Esophagus (tissue), 2 donors: ENCODE data around the gene CATSPER4. TPM values are rescaled to one million over a fixed set of nuclear protein-coding genes. Genes with fewer than 3 reads are reported as not detected.

Experiments
- H3K27ac ChIP-seq, 2 donors: one replicate each; pipeline ENCODE4 v1.5.1; 2013; ENCODE audit warnings: low read depth in 2 of 2, mild to moderate bottlenecking in 2 of 2, inconsistent platforms in 1 of 2, low read length in 1 of 2, moderate library complexity in 1 of 2
- H3K27me3 ChIP-seq, 2 donors: one replicate each; pipeline ENCODE4 v1.6.1; 2013; ENCODE audit warnings: low read length in 2 of 2, control low read depth in 1 of 2, mild to moderate bottlenecking in 1 of 2; ENCODE audit not compliant: insufficient read depth in 2 of 2, control insufficient read depth in 1 of 2
- H3K36me3 ChIP-seq, 2 donors: one replicate each; pipeline ENCODE4 v1.6.1; 2013; ENCODE audit warnings: low read length in 1 of 2; ENCODE audit not compliant: control insufficient read depth in 2 of 2, insufficient read depth in 2 of 2
- H3K4me1 ChIP-seq, 2 donors: one replicate each; pipeline ENCODE4 v1.6.1; 2013; ENCODE audit warnings: low read length in 1 of 2; ENCODE audit not compliant: control insufficient read depth in 2 of 2, insufficient read depth in 2 of 2
- H3K4me3 ChIP-seq, 2 donors: one replicate each; pipeline ENCODE4 v1.5.1; 2013; ENCODE audit warnings: low read length in 2 of 2, mild to moderate bottlenecking in 2 of 2, low read depth in 1 of 2, moderate library complexity in 1 of 2
- H3K9me3 ChIP-seq, 2 donors: one replicate each; pipeline ENCODE4 v1.6.1; 2013; ENCODE audit warnings: mild to moderate bottlenecking in 2 of 2, low read depth in 1 of 2, low read length in 1 of 2, moderate library complexity in 1 of 2; ENCODE audit not compliant: control insufficient read depth in 2 of 2, insufficient read depth in 1 of 2
- WGBS, 2 donors: extraction: QIAGEN DNeasy Blood & Tissue Kit; methylation state at CpG; one replicate each; pipeline ENCODE4 v1.1.7; 2013; 5-methylcytosine and 5-hydroxymethylcytosine counted together
- polyA plus RNA-seq, 2 donors: library from polyadenylated mRNA; stranded (reverse); fragments of 200-250 nt; gene quantifications; one replicate each; pipeline ENCODE4 v1.2.3, GENCODE V29; 2013
- donor health status: healthy with polysubstance abuse.
- donor health status: Bipolar disorder and iron deficiency.

CATSPER4 gene
- polyA plus RNA-seq, 2 donors = not detected

DNA sequence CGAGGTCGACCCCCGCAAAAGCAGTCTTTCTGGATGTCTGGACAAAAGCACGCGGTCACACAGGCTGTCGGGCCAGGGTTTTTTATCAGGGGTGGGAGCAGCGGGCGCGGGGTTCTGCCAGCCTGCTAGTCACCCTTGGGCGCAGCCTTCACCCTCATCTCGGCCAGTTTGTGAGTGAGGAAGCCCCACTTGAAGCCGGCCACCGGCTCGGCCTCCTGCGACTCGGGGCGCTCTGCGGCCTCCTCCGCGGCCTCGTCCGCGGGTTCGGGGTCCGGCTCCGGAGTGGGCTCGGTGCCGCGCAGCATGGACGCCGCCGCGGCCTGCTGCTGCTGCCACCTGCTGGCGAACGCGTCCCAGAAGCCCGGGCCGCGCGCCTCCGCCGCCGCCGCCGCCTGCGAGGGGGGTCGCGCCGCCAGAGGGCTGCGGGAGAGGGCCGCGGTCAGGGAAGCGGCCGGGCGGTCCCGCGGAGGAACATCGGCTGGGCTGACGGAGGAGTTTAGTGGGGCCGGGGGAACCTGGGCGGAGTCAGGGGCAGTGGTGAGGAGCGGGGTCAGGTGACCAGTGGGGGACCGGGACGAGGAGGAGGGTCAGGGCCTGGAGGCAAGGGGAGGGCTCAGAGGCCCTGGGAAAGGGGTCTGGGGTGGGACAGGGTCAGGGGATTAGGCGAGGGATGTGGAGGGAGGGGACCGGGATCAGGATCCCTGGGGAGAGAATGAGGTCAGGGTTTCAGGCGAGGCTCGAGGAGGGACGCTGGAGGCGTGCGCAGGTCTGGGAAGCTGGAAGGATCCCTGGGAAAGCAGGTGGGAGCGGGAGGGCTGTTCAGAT lies 26.2 kb upstream of the CATSPER4 start:
- WGBS, 2 donors = 10 to 11% methylated on average over 53 to 72 of the region's 72 CpGs
- H3K4me1 ChIP-seq = peaks cover 0 to 15% of the 10 kb centered on the region in 2 donors
- H3K36me3 ChIP-seq = no peaks in the 10 kb centered on the region
- no peaks in the 10 kb centered on the region for H3K9me3 ChIP-seq
- H3K27ac ChIP-seq = no peak overlapping the region
- no peaks in the 10 kb centered on the region for H3K27me3 ChIP-seq
- H3K4me3 ChIP-seq = peak overlapping the region; percentile 29 to 44

DNA sequence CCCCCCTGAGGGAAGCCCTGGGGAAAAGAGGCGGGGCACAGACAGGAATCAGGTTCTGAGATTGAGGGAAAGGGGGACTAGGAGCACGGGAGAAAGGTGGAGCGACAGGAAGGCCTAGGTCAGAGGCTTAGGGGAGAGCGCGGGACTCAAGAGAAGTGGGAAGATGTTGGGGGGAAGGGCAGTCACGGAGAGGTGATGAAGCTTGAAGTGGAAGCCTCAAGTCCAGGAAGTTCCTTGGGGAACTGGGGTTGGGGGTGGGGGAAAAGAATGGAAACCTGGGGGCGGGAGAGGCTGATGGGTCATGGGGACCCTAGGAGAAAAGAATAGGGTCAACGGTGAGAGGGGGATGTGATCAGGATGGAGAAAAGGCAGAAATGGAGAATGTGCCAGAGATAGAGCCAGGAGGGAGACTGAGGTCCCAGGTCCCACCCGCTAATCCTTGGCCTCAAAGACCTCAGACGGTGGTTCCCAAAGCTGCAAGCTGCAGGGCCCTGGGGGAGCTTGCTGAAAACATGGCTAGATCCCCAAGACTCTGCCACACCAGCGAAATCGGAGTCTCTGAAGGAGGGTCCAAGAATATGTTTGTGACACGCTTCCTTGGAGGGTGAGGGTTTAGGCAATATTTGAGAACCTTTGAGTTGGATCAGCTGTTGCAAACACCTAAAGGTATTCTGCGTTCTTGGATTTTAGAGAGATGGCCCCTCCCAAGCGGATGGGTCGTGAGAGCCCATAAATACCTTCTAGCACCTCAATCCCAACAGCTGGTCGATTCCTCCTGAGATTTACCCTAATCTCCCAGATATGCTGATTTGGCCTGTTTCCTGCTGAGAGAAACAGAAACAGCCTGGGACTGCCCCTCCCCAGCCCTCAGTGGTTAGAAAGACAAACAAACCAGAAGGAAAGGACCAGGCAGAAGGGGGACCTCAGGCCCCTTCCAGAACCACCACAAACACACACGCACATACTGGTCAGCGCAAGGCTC lies 25.2 kb upstream of the CATSPER4 start:
- Histone ChIP-seq H3K9me3 (no peaks in the 10 kb centered on the region), H3K36me3 (no peaks in the 10 kb centered on the region), H3K27me3 (no peaks in the 10 kb centered on the region), H3K4me3 (no peak overlapping the region), H3K4me1 (peaks cover 0 to 15% of the 10 kb centered on the region in 2 donors), H3K27ac (no peak overlapping the region)
- 69 to 72% methylated on average over 19 of the region's 19 CpGs for WGBS, 2 donors

- Histone ChIP-seq H3K9me3 (no peaks in the 10 kb centered on the region), H3K27ac (no peak overlapping the region), H3K27me3 (no peaks in the 10 kb centered on the region), H3K36me3 (peaks cover 0 to 3% of the 10 kb centered on the region in 2 donors), H3K4me3 (no peak overlapping the region), H3K4me1 (peaks cover 0 to 18% of the 10 kb centered on the region in 2 donors)
- 72 to 74% methylated on average over 4 of the region's 4 CpGs for WGBS, 2 donors
Measured at GRCh38 chr1:26166719-26167281, 23.6 kb upstream of the CATSPER4 start.

DNA sequence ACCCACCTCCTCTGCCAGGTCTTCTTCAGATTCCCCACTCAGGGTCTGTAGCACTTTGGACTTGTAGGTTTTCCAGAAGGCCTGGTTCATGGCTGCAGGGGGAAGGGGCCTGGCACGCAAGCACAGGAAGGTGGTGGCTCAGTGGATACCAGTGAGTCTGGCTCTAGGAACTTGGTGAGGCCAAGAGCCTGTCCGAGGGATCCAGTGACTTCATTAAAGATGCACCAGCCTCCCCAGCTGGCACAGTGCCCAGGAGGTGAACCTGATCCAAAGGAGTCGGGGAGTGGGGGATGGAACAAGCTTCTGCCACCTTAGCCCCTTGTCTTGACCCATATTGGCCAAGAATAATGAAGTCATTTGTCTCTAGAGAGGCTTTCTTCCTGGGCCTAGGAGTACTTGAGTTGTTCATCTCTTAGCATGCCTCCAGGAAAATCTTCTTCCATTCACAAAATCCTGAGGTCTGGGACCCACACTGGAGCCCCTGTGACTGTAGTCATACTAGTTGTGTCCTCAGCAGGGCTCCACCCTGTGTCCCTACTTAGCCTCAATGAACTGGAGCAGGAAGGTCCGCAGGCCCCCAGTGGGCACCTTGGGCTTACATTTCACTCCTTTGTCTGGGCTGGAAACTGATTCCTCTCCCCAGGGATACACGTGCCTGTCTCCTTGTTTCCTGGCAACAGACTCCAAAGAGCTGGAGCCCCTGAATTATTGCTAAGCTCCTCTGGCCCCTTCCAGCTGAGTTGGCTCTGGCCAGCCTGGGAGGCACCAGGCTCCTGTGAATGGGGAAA lies 21.8 kb upstream of the CATSPER4 start, which contains the start of gene C1orf232:
TSS of gene C1orf232 (minus strand) at position 554 of the 788 bp plus-strand sequence. CDS start at position 90, 464 bp downstream.
- Histone ChIP-seq H3K4me3 (peak within 1 kb of the TSS; percentile 80 to 94), H3K27me3 (no peaks in the 10 kb centered on the region), H3K27ac (peak within 1 kb of the TSS; percentile 63 to 87), H3K4me1 (peaks cover 0 to 12% of the 10 kb centered on the region in 2 donors), H3K9me3 (no peaks in the 10 kb centered on the region), H3K36me3 (peaks cover 0 to 3% of the 10 kb centered on the region in 2 donors)
- 65% methylated on average over 5 of the region's 5 CpGs for WGBS, 2 donors

- H3K27ac ChIP-seq = peak overlapping the region in 1 of 2 donors; percentile 38
- H3K4me1 ChIP-seq = peaks cover 0 to 11% of the 10 kb centered on the region in 2 donors
- 63 to 65% methylated on average over 4 of the region's 4 CpGs for WGBS, 2 donors
- no peaks in the 10 kb centered on the region for H3K27me3 ChIP-seq
- H3K9me3 ChIP-seq = no peaks in the 10 kb centered on the region
- H3K36me3 ChIP-seq = peaks cover 0 to 3% of the 10 kb centered on the region in 2 donors
- no peak overlapping the region for H3K4me3 ChIP-seq
Measured at GRCh38 chr1:26169198-26169554, 21.2 kb upstream of the CATSPER4 start.

DNA sequence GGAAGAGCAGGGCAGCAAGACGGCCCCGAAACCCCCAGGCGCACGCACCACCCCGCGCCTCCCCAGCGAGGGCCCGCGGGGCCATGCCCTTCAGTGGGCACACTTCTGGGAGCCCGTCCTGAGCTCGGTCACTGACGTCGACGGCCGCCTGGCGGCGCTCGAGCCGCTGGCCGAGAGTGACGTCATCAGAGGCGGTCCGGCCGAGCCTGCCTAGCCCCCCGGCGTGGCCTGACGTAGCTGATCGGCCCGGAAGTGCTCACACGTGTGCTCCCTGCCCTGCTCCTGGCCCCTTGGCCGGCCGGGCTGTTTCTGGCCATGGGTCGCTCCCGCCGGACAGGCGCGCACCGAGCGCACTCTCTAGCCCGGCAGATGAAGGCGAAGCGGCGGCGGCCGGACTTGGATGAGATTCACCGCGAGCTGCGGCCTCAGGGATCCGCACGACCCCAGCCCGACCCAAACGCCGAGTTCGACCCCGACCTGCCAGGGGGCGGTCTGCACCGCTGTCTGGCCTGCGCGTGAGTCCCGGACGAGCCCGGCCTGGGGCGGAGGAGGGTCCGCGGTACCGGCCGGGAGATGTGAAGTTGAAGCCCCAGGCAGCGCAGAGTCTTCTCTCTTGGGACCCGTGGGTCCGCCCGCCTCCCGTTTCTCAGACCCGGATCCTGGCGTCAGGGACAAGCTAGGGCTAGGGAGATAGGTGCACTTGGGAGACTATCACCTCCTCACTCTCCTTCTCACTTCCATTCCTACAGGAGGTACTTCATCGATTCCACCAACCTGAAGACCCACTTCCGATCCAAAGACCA lies 20.5 kb upstream of the CATSPER4 start, which contains the start of gene ZNF593:
TSS of gene ZNF593 (plus strand) at position 240 of the 803 bp plus-strand sequence. CDS start at position 316, 76 bp downstream.
- 1 to 2% methylated on average over 64 to 76 of the region's 76 CpGs for WGBS, 2 donors
- Histone ChIP-seq H3K27me3 (no peaks in the 10 kb centered on the region), H3K4me3 (peak within 1 kb of the TSS; percentile 80 to 94), H3K4me1 (peaks cover 0 to 11% of the 10 kb centered on the region in 2 donors), H3K27ac (peak within 1 kb of the TSS; percentile 63 to 87), H3K9me3 (no peaks in the 10 kb centered on the region), H3K36me3 (peaks cover 0 to 3% of the 10 kb centered on the region in 2 donors)

DNA sequence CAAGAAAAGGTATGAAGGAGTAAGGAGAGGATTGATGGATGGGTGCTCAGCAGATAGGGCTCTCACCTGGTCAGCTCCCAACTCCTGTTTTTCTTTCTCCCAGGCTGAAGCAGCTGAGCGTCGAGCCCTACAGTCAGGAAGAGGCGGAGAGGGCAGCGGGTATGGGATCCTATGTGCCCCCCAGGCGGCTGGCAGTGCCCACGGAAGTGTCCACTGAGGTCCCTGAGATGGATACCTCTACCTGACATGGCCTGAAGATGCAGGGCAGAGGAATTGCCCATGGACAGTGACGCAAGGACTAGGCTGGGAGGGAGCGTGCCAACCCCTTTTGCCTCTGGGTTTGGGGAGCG lies 20.0 kb upstream of the CATSPER4 start:
- WGBS, 2 donors = 57 to 61% methylated on average over 9 of the region's 9 CpGs
- H3K4me3 ChIP-seq = peak overlapping the region; percentile 80 to 94
- no peaks in the 10 kb centered on the region for H3K27me3 ChIP-seq
- H3K9me3 ChIP-seq = no peaks in the 10 kb centered on the region
- peaks cover 0 to 11% of the 10 kb centered on the region in 2 donors for H3K4me1 ChIP-seq
- H3K27ac ChIP-seq = peak overlapping the region in 1 of 2 donors; percentile 87
- peaks cover 0 to 3% of the 10 kb centered on the region in 2 donors for H3K36me3 ChIP-seq
